SHP77 treated with DMSO at 0.1 percent for 48 hours (cell line): ENCODE data around the gene FAM3A.
"Not testable (repeated sequence)": the region's sequence is repeated elsewhere in the genome, so short reads cannot be mapped to it uniquely, and the experiment has no call there.

ENCODE experiments used
- DNase-seq: peaks from one replicate; lab custom pipeline; 2025; lab: John Stamatoyannopoulos, UW

Gene FAM3A

GRCh38 chrX:154515966-154516655, at the start of gene FAM3A:
FAM3A (minus strand) TSS chrX:154516232; CDS start chrX:154515772, 460 bp downstream.
- DNase-seq, result peak; percentile 60

DNA sequence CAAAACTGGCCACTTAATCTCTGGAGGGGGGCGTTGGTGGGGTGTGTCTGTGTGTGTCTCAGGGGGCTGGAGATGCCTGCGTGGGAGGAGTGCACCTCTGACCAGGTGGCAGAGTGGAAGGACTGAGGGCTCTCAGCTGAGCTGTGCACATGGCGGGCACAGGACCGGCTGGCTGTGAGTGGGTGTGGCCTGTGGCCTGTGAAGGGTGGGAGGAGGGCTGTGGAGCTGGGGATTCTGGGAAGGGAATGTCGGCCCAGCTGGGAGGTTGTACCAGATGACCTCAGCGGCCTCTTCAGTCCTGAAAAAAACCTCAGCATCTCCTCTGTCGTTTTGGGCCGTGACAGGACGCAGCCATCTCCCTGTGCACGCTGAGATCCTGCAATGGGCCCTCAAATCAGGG, 46.3 kb upstream of the FAM3A start:
- not testable (repeated sequence) for DNase-seq

DNA sequence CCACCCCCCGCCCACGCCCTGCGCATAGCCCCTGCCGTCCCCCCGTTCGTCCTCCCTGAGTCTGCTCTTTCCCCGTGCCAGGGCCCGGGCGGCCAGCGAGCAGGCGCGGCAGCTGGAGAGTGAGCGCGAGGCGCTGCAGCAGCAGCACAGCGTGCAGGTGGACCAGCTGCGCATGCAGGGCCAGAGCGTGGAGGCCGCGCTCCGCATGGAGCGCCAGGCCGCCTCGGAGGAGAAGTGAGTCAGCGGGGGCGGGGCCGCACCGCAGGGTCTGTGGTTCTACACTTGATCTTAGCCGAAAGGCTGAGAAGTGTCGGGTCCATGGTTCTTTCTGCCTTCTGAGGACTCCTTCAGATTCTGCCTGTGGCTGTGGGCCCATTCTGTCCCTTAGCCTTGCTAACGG, 44.3 kb upstream of the FAM3A start:
- not testable (repeated sequence) for DNase-seq

GRCh38 chrX:154558896-154559295, 42.9 kb upstream of the FAM3A start:
- DNase-seq, result not testable (repeated sequence)

GRCh38 chrX:154558060-154558690, 42.1 kb upstream of the FAM3A start:
- DNase-seq, result not testable (repeated sequence)

GRCh38 chrX:154552112-154552806, 36.2 kb upstream of the FAM3A start:
- DNase-seq, result not testable (repeated sequence)

DNA sequence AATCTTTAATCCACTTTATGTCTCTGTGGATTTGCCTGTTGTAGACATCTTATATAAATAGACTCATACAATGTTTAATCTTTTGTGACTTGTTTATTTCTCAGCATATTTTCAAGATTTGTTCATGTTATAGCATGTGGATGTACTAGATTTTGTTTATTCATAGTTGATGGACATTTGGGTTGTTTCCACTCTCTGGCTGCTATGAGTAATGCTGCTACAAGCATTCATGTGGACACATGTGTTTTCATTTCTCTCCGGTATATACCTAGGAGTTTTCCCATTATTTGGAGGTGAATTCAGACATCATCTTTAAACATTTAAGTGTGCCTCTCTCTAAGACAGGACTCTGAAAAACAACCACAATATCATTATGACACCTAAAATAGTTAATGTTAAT, 33.7 kb upstream of the FAM3A start:
- no peak for DNase-seq

- DNase-seq, result no peak
These were observed 31.9 kb upstream of the FAM3A start for GRCh38 chrX:154548028-154548316.

GRCh38 chrX:154547245-154548027, 31.4 kb upstream of the FAM3A start, which contains the start of gene IKBKG:
IKBKG (plus strand) TSS chrX:154547620; CDS start chrX:154552003, 4,383 bp downstream.
- peak; percentile 29 for DNase-seq

DNA sequence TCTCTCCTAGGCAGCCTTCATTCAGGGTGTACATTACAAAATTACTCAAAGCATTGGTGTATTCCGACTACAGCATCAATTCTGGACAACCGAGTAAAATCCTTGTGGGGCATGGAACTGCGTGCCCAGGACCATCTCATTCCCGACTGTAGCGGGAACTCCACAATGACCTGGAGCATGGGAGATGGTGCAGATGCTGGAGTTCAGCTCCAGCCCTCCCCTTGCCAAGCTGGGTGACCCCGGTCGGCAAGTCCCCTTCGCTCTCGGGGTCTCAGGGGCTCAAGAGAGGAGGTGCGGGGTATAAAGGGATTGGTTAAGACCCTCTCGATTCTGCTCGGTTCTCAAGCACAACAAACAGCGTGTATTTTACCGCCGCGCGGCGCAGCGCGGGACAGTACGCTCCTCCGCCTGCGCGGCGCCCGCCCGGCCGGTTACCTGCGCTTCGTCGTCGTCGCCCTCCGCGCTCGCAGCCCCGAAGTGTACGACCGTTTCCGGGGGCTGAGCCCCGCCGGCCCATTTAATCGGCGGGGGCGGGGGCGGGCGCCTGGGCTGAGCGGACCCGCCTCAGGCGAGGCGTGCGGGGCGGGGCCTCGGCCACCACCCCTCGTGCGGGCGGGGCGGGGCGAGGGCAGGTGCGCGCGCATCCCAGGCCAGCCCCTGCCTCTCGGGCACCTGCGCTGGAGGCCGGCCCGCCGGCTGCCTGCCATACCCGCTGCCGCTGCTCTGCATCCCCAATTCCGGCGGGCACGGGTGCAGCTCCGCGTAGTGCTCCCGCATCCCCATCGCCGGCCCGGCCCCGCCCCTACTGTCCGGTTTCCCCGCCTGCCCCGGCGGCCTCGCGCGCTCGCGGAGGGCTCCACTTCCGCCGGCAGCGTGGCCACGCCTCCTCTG, 30.6 kb upstream of the FAM3A start, which contains the start of gene G6PD:
Gene G6PD, minus strand, starts transcription at position 493 of the 891 bp plus-strand sequence. CDS start 691 bp downstream, outside the sequence.
- peak; percentile 4 for DNase-seq

DNA sequence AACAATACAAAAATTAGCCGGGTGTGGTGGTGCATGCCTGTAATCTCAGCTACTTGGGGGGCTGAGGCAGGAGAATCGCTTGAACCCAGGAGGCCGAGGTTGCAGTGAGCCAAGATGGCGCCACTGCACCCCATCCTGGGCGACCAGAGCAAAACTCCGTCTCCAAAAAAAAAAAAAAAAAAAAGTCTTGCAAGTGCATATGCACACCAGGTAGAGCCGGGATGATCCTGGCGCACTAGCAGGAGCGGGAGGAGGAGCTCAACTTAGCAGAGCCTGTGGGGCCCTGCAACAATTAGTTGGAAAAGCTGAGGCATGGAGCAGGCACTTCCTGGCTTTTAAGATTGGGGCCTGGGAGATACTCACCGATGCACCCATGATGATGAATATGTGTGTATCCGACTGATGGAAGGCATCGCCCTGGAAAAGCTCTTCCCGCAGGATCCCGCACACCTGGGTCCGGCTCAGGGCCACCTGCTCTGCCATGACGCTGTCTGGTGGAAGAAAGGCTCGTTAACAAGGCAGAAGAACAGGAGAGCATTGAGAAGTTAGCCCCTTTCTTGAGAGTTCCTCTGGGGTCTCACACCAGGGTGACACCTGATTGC, 29.7 kb upstream of the FAM3A start:
- no peak for DNase-seq

DNA sequence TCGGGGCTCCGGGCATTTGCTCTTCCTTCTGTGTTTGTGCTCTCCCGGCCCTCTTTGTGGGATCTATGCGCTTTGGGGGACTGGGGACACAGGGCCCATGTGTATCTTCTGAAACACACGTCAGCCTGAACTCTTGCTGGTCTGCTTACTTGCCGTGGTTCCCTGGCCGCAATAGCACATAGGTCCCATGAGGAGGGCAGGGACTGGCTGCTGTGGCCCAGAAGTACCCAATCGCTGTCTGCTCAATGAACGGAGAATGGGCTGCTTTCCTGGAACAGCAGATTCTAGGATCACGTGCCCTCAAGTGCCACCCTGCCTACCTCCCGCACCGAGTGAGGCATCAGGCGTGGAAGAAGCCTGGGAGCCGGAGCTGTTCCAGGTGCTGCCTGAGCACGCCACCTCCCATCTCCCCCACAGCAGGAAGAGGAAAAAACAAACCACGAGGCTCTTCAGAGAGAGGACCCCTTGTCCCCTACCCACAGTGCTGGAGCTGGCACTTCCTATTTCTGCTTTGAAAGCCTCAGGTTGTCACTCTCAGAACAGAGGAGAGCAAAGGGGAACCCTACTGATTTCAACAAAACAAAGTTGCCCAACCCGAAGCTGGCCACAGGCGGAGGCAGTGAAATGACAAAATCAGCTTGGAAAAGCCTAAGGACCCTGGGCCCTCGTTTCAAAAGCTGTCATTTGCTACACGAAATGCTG, 26.8 kb upstream of the FAM3A start:
- peak; percentile 17 for DNase-seq

GRCh38 chrX:154541896-154542722, 26.1 kb upstream of the FAM3A start:
- DNase-seq, result peak; percentile 36

DNA sequence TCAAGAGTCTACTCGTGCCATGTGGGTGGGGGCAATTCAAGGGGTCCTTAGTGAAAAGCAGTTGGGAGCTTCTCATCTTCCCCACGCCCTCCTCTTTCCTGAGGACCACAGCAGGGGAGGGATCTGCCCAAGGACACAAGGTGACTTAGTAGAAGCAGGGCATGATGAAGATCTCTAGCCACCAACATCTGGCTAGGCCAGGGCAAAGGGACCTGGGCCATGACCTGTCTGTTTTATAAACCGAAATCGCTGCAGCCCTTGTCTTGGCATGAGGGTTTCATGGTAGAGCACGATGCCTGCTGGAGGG, 25.5 kb upstream of the FAM3A start:
- DNase-seq, result no peak

DNA sequence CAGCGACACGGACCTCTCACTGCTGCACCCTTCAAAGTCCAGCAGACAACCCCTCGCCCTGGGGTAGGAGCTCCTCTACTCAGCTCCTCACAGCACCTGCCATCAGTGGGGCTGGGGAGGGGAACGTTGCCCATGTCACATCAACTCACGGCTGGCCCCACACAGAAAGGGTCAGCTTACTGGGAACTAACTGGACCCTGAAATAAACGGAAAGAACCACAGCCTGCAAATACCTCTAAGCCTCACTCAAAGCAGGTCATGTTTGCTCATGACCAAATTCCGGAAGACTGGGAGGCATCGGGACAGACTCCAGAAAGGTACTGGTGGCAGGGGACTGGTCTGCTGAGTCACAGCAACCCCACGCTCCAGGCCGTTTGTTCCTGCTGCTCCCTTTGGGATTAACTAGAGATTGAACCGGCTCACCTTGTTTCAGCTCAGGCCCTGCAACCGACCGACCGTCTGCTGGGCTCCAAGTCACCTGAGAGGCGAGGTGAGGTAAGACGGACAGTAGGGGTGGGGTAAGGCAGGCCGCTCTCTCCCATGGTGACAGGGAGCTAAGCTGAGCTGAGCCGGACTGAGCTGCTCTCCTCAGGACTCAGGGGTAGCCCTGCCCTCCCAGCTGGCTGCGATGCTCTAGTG, 25.0 kb upstream of the FAM3A start:
- DNase-seq, result no peak

DNA sequence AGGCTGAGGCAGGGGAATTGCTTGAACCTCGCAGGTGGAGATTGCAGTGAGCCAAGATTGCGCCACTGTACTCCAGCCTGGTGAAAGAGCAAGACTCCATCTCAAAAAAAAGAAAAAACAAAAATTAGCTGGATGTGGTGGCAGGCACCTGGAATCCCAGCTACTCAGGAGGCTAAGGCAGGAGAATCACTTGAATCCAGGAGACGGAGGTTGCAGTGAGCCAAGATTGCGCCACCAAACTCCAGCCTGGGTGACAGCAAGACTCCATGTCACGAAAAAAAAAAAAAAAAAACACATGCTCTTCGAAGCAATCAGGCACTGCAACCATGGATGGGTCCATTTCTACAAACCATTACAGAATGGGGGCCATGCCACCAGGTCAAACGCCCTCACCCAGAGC, 24.3 kb upstream of the FAM3A start:
- not testable (repeated sequence) for DNase-seq

- no peak for DNase-seq
These were observed 23.0 kb upstream of the FAM3A start for GRCh38 chrX:154539077-154539476.

DNA sequence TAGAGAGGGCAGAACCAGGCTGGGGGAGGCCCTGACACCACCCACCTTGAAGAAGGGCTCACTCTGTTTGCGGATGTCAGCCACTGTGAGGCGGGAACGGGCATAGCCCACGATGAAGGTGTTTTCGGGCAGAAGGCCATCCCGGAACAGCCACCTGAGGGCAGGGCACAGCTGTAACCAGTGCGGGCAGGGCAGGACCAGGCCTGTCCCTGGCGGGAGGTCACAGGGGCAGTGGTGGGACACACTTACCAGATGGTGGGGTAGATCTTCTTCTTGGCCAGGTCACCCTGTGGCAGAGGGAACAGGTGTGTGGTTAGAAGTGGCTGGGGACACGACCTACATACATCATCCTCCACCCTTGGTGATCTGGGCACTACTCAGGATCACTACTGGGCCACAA, 19.9 kb upstream of the FAM3A start:
- no peak for DNase-seq
